Keratinocyte (primary cell): ENCODE measurements around the gene ARHGDIB.

Source experiments
- EZH2 ChIP-seq: IDR thresholded peaks from one replicate; pipeline ENCODE4 v1.6.1; 2012; ENCODE audit warnings: inconsistent platforms, mild to moderate bottlenecking, low read length, moderate library complexity
- TF ChIP-seq, protein P1 (sequence below), 3 experiments: IDR thresholded peaks in 1 of 3; conservative IDR thresholded peaks in 1 of 3; optimal IDR thresholded peaks in 1 of 3; 2 replicates in 2 of 3; 3 replicates in 1 of 3; pipeline versions ENCODE3 to v1.5.1; 2011; ENCODE audit warnings: low read length in 3 of 3, mild to moderate bottlenecking in 3 of 3, moderate library complexity in 2 of 3, control low read depth in 1 of 3, inconsistent platforms in 1 of 3; ENCODE audit not compliant: insufficient read depth in 2 of 3; ENCODE audit errors: extremely low read depth in 1 of 3

DNA sequence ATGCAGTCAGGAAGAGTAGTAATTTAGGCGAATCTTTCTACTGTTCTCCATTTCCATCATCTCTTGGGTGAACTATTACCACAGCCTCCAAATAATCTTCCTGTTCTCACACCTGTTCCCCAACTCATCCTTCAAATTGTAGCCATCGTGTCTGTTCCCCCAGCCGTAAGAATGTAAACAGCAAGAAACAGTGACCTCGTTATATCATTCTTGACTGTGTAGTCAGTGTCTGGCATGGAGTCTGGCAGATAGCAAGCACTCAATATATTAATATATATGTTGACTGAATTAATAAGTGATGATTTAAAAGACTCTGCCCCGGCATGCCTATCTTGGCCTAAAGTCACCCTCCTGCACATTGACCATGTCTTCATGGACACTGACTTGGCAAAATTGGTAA lies 31.7 kb upstream of the ARHGDIB start:
- TF ChIP-seq, protein P1, sequence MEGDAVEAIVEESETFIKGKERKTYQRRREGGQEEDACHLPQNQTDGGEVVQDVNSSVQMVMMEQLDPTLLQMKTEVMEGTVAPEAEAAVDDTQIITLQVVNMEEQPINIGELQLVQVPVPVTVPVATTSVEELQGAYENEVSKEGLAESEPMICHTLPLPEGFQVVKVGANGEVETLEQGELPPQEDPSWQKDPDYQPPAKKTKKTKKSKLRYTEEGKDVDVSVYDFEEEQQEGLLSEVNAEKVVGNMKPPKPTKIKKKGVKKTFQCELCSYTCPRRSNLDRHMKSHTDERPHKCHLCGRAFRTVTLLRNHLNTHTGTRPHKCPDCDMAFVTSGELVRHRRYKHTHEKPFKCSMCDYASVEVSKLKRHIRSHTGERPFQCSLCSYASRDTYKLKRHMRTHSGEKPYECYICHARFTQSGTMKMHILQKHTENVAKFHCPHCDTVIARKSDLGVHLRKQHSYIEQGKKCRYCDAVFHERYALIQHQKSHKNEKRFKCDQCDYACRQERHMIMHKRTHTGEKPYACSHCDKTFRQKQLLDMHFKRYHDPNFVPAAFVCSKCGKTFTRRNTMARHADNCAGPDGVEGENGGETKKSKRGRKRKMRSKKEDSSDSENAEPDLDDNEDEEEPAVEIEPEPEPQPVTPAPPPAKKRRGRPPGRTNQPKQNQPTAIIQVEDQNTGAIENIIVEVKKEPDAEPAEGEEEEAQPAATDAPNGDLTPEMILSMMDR (optimal IDR thresholded peaks at IDR 0.05 in 1 of 3, IDR thresholded peaks at IDR 0.05 in 1 of 3, conservative IDR thresholded peaks at IDR 0.05 in 1 of 3; ENCODE audit: extremely low read depth in 1 of 3, insufficient read depth in 2 of 3, low read length in 3 of 3) = no peak
- TF ChIP-seq EZH2 = no peak
